CD4-positive, alpha-beta T cell treated with Interleukin-6 for 4 hours (primary cell): ENCODE results near the gene DYNLT4.
"Not testable (repeated sequence)": the region's sequence is repeated elsewhere in the genome, so short reads cannot be mapped to it uniquely, and the experiment has no call there.

Experiments
- DNase-seq: peaks from one replicate; pipeline ENCODE4 v3.0.0-alpha.2; 2020; ENCODE audit warnings: mixed read lengths

DYNLT4 gene

DNA sequence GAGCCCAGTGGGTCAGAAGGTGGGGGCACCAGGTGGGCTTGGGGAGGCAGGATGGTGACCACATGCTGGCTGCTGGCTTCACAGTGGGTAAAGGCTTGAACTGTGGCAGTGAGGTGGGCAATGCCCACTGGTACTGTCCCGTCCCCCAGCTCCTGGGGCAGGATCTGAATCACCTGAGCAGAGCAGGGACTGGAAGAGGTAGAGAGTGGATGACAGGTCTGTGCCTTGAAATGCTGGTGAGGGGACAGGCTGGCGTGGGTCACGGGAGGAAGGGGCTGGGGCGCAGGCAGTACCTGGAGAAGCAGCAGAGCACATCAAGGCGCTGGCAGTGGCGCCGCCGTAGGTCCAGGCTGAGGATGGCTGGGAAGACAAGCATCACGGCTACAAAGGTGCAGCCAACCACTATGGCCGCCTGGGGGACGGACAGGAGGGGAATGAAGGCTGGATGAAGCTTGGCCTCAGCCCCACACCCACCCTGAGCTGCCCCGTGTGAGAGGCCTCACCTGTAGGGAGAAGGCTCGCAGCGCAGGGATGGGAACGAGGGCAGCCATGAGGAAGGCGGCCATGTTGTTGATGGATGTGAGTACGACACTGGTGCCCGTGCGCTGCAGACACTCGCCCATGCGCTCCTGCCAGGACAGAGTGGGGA is 21.0 kb upstream of the DYNLT4 start:
- DNase-seq = no peak

DNA sequence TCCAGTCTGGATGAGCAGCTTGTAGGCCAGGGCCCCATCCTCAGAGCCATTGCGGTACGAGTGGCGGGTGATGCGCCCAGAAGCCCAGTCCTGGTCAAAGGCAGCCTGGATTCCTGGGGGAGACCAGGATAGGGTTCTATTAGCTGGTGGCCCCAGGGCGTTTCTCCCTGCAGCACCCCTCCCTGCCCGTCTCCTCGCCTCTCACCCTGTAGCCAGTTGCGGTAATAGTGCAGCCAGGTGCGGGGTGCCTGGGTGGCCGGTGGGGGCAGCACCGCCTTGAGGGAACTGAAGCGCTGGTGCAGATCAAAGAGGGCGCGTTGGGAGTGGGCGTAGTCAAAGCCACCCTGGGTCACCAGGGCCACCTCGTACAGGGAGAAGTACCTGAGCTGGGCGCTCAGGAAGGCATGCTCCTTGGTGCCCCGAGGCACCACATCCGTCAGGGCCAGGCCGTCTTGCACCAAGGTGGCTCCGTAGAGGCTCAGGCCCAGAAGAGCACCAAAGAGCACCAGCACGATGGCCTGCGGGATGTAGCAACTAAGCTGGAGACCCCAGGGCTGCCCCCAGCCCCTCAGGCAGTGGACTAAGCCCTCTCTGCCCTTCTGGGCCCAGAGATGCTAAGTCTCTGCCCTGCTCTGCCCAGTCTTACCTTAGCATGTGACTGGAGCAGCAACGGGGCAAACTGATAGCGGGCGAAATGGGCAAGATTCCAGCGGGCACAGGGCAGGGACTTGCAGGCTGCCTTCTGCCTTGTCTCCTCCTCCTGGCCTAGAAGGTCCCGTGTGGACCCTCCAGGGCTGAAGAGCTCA is 20.2 kb upstream of the DYNLT4 start:
- no peak for DNase-seq

GRCh38 chr1:44826375-44827196 is 19.4 kb upstream of the DYNLT4 start:
- DNase-seq = no peak

DNA sequence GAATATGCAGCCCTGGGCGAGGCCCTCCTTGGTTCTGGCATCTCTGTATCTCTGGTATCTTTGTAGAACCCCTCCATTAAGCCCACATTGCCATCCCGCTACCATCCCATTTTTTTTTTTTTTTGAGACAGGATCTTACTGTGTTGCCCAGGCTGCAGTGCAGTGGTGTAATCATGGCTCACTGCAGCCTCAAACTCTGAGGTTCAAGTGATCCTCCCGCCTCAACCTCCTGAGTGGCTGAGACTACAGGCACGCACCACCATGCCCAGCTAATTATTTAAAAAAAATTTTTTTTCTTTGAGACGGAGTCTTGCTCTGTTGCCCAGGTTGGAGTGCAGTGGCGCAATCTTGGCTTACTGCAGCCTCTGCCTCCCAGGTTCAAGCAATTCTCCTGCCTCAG is 17.2 kb upstream of the DYNLT4 start:
- DNase-seq = not testable (repeated sequence)

DNA sequence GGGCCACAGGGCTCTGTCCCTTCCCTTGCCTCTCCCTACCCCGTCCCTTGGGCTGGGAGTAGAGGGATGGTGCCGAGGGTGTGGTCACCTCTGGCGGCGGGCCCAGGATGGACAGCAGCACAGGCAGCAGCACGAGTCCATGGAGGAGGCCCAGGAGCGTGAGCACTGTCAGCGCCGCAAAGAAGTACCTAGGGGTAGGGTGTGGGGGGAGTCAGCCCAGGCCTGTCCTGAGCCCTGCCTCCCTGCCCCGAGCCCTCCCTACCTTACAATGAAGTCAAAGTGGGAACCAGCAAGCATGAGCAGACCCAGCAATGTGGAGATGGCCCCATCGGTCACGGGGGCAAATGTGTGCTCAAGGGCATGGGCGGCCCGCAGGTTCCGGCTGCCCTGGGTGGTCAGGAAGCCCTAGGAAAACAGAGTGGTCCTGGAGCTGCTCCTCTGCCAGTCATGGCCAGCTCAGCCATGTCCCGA is 15.9 kb upstream of the DYNLT4 start:
- DNase-seq = no peak

DNA sequence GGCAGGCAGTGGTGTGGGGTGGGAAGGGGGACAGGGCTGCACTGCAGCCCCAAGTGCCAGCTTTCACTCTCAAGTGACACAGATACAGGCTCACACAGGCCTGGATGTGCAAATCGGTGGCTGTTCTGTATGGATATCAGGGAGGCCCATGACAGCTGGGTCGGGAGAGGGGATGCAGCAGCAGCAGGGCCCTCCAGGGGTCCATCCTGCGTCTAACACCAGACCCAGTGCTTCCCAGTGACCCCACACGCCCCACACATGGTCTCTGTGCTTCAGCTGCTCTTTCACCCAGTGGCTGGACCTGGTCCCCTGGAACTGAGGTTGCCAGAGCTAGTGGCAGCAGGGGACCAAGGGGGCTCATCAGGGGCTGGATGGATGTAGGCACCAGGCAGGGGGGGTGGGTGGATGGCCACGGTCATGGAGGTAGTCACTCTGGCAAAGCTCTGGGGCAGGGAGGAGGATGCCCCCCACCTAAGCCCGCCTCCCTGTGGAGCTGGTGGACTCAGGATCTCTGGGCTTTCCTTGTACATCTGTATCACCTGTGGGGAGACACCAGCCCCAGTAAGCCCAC is 15.1 kb upstream of the DYNLT4 start:
- DNase-seq = no peak

DNA sequence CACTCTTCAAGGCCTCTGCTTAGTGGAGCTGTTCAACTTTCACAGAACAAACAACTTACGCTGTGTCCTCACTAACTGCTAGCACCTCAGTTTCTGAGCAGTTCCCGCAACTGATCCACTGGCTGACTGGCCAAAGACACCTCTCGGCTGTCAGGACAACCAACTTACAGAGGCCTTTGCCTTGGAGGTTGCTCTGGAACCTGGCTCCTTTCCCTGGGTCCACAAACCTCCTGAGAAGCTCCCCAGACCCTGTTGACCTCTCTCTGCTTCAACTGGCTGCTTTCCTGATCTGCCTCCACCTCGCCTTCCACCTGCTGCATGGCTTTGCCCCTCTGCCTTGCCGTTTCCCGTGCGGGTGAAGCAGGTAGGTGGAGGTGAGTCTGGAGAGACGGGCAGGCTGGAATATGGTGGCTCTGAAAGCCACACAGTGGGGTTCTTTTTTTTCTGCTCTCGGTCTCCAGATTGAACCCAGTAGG is 14.1 kb upstream of the DYNLT4 start:
- DNase-seq = no peak

GRCh38 chr1:44820328-44821239 is 13.4 kb upstream of the DYNLT4 start:
- no peak for DNase-seq

GRCh38 chr1:44819608-44820327 is 12.6 kb upstream of the DYNLT4 start:
- peak; percentile 79 for DNase-seq

DNA sequence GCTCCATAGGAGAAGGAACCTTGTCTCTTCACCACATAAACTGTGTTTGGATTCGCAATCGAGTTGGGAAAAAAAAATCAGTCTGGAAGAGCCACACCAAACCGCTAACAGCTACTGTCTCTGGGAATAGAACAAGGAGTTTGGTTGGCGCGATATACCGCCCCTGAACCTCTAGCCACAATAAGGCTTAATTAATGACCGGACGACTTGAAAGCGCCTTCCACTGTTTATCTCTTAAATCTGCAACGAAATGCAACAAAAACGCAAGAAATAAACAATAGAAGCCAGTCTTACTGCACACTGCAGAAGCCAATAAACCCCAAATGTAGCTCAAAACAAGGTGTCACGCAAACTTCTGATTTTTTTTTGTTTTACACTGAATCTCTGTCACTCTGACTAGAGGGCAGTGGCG is 12.1 kb upstream of the DYNLT4 start:
- no peak for DNase-seq

DNA sequence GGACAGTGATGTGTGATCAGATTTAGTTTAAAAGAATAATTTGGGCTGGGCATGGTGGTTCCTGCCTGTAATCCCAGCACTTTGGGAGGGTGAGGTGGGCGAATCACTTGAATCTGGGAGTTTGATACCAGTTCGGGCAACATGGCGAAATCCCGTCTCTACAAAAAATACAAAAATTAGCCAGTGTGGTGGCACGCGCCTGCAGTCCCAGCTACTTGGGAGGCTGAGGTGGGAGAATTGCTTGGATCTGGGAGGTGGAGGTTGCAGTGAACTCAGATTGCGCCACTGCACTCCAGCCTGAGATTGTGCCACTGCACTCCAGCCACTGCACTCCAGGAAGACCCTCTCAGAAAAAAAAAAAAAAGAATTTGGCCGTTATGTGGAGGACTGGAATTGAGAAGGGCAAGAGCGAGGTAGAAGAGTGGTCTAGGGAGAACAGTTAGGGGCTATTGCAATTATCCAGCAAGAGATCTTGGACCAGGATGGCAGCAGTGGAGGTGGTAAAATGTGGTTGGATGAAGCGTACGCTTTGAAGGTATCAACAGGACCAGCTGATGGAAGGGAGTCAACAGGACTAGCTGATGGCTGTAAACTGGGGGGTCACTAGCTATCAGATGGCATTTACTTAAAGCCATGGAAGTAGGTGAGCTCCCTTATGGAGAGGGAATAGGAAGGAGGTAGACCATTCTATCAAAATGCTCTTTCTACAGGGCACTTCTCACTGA is 10.8 kb upstream of the DYNLT4 start:
- no peak for DNase-seq

- DNase-seq = no peak
These were observed 10.2 kb upstream of the DYNLT4 start for GRCh38 chr1:44817307-44817706.

DNA sequence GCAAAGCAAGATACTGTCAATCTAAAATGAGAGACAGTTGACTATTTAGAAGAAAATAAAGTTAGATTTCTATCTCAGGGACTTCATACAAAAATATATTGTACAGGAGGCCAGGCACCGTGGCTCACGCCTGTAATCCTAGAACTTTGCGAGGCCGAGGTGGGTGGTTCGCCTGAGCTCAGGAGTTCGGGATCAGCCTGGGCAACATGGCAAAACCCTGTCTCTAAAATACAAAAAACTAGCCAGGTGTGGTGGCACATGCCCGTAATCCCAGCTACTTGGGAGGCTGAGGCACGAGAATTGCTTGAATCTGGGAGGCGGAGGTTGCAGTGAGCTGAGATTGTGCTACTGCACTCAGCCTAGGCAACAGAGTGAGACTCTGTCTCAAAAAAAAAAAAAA is 8.8 kb upstream of the DYNLT4 start:
- not testable (repeated sequence) for DNase-seq

- no peak for DNase-seq
These were observed 5.8 kb upstream of the DYNLT4 start for GRCh38 chr1:44812822-44813543.

GRCh38 chr1:44811234-44811633 is 4.1 kb upstream of the DYNLT4 start:
- no peak for DNase-seq

- DNase-seq = not testable (repeated sequence)
These were observed 3.6 kb upstream of the DYNLT4 start for GRCh38 chr1:44810762-44811105.

- DNase-seq = peak; percentile 43
These were observed 3.1 kb upstream of the DYNLT4 start for GRCh38 chr1:44810101-44810761.

DNA sequence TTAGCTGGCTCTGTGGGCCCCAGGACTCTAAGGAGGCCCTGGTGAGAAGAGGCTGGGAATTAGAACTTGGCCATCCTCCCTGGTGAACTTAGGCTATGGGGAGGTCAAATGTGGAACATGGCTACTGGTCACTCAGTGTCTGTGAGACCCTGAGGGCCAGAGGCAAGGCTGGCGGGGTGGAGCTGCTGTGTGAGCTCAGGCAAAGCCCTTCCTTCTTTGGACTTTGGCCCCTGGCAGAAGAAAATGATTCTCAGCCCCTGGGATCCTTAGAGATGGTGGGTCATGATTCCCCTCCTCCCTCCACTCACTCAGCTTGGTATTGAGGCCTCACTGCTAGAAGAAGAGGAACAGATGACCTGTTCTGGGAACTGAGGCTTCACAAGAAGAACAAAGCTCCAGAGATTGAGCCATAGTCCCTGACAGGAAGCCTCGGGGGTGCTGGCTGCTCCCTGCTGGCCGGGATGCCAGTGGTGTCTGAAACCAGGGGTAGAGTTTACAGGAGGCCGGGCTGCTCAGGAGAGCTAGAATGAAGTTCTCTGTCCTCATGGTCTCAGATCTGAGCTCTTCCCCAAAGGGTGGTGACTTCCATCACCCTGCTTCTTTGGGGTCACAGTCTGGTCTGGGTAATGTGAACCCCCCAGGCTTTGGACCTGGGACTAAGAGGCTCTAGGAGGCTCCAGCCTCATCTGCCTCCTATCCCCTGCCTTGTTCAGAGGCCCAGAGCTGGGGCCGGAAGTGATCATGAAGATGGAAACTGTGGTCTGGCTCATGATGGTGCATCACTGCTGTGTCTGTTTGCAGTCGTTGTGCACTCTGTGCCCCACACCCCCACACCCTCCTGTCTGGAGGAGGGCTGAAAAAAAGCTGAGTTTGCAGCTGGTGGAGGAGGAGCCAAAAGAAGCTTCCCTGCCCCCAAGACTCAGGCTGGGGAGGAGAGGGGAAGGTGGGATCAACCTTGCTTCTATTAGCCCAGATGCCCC is 2.1 kb upstream of the DYNLT4 start:
- DNase-seq = peak; percentile 92
